DOHH2 (cell line): ENCODE measurements around the gene MYO6.

Experiments used
- CTCF ChIP-seq: fragments of 200-600 bp; sonication (generic); IDR thresholded peaks from one replicate; pipeline ENCODE4 v1.5.1; 2014; ENCODE audit warnings: antibody characterized with exemption, mild to moderate bottlenecking, low read depth, low read length; ENCODE audit not compliant: poor library complexity, severe bottlenecking
- EZH2phosphoT487 ChIP-seq: fragments of 200-600 bp; sonication (generic); IDR thresholded peaks from 2 replicates; pipeline ENCODE4 v1.6.1; 2017; ENCODE audit warnings: borderline replicate concordance, mild to moderate bottlenecking, antibody characterized with exemption, low read length, moderate library complexity, mixed read lengths

- TF ChIP-seq CTCF (no peak), EZH2phosphoT487 (no peak)
Observed at GRCh38 chr6:75856902-75857301, 107.9 kb downstream of the MYO6 start.
